ENCODE measurements around the gene FMOD.

FMOD gene

DNA sequence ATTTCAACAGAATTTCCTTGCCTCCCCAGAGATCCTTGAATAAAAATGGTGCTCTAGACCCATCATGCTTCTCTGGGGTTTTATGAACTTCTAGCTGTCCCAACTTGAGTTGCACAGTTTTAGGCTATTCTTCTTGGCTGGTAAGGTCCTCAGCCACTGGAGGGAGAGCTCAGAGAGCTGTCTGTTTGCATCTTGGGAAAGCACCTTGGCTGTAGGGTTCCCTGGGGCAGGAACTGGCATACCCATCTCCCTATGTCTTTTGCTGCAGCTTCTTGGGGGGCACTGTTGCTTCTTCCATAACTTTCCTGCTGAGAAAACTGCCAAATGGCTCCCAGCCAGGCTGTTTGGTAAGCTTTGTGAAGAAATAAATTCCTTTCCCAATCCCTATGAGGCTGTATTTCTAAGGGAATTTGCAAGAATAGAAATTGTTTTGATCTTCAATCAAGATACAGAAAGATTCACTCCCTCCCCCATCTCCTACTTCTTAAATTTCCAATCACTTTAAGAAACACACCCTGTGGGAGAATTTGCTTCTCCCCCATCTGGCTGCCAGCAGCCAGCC lies 8.2 kb upstream of the FMOD start:
- H3K4me3 ChIP-seq (ENCODE audit: low read depth, low read length): no peak overlapping the region
- H3K4me1 ChIP-seq (ENCODE audit: control insufficient read depth, insufficient read depth, low read length): no peaks in the 10 kb centered on the region
- ChIA-PET CTCF (interaction anchor here (1.0 to 1.6 kb wide), 3 partner anchors 18 to 129 kb away, joined by 3 to 4 read pairs (median 3); no protein-coding TSS in a partner anchor), POLR2A (no interaction called here)
- no peaks in the 10 kb centered on the region for H3K9me3 ChIP-seq (ENCODE audit: control insufficient read depth, insufficient read depth, low read depth, low read length)
- no peaks in the 10 kb centered on the region for H3K36me3 ChIP-seq (ENCODE audit: control insufficient read depth in 2 of 2, insufficient read depth in 1 of 2, low read length in 2 of 2)
- H3K27ac ChIP-seq (ENCODE audit: extremely low read depth, low read depth, low read length): no peak overlapping the region
- no peak for TF ChIP-seq PRDM10 (tag by site-specific recombination; IDR thresholded peaks at IDR 0.05)
- TF ChIP-seq ZNF157 (tag by site-specific recombination; IDR thresholded peaks at IDR 0.05): no peak

GRCh38 chr1:203354246-203354645 lies 3.3 kb upstream of the FMOD start:
- TF ChIP-seq HIC1 (tag by site-specific recombination; IDR thresholded peaks at IDR 0.05): no peak
- Histone ChIP-seq H3K4me3 (ENCODE audit: low read depth, low read length) (no peak overlapping the region), H3K9me3 (ENCODE audit: control insufficient read depth, insufficient read depth, low read depth, low read length) (no peaks in the 10 kb centered on the region), H3K4me1 (ENCODE audit: control insufficient read depth, insufficient read depth, low read length) (no peaks in the 10 kb centered on the region), H3K27ac (ENCODE audit: extremely low read depth, low read depth, low read length) (no peak overlapping the region), H3K36me3 (ENCODE audit: control insufficient read depth in 2 of 2, insufficient read depth in 1 of 2, low read length in 2 of 2) (no peaks in the 10 kb centered on the region)
- POLR2A ChIA-PET: no interaction called here
- CTCF ChIA-PET: interaction anchor here (1.5 to 4.4 kb wide), 3 partner anchors 13 to 134 kb away, joined by 4 to 40 read pairs (median 6); no protein-coding TSS in a partner anchor

GRCh38 chr1:203353486-203353885 lies 2.6 kb upstream of the FMOD start:
- ChIA-PET POLR2A (no interaction called here), CTCF (interaction anchor here (0.7 to 4.4 kb wide), 3 partner anchors 13 to 341 kb away, joined by 5 to 40 read pairs (median 5); no protein-coding TSS in a partner anchor)
- no peak overlapping the region for H3K4me3 ChIP-seq (ENCODE audit: low read depth, low read length)
- no peaks in the 10 kb centered on the region for H3K9me3 ChIP-seq (ENCODE audit: control insufficient read depth, insufficient read depth, low read depth, low read length)
- no peaks in the 10 kb centered on the region for H3K36me3 ChIP-seq (ENCODE audit: control insufficient read depth in 2 of 2, insufficient read depth in 1 of 2, low read length in 2 of 2)
- no peaks in the 10 kb centered on the region for H3K4me1 ChIP-seq (ENCODE audit: control insufficient read depth, insufficient read depth, low read length)
- H3K27ac ChIP-seq (ENCODE audit: extremely low read depth, low read depth, low read length): no peak overlapping the region
- TF ChIP-seq TRIM28 (IDR thresholded peaks at IDR 0.05; ENCODE audit: borderline replicate concordance, low read length) (no peak), ZNF174 (tag by site-specific recombination; IDR thresholded peaks at IDR 0.05) (no peak), ZNF843 (tag by site-specific recombination; IDR thresholded peaks at IDR 0.05) (no peak), ZNF202 (tag by site-specific recombination; IDR thresholded peaks at IDR 0.05; ENCODE audit: borderline replicate concordance) (no peak), ZNF214 (tag by site-specific recombination; IDR thresholded peaks at IDR 0.05; ENCODE audit: borderline replicate concordance) (no peak), BCL11A (tag by site-specific recombination; IDR thresholded peaks at IDR 0.05; ENCODE audit: low read depth) (no peak), ZSCAN18 (tag by site-specific recombination; IDR thresholded peaks at IDR 0.05) (no peak), IKZF3 (tag by site-specific recombination; IDR thresholded peaks at IDR 0.05) (no peak)
- TF ChIP-seq, protein P1, sequence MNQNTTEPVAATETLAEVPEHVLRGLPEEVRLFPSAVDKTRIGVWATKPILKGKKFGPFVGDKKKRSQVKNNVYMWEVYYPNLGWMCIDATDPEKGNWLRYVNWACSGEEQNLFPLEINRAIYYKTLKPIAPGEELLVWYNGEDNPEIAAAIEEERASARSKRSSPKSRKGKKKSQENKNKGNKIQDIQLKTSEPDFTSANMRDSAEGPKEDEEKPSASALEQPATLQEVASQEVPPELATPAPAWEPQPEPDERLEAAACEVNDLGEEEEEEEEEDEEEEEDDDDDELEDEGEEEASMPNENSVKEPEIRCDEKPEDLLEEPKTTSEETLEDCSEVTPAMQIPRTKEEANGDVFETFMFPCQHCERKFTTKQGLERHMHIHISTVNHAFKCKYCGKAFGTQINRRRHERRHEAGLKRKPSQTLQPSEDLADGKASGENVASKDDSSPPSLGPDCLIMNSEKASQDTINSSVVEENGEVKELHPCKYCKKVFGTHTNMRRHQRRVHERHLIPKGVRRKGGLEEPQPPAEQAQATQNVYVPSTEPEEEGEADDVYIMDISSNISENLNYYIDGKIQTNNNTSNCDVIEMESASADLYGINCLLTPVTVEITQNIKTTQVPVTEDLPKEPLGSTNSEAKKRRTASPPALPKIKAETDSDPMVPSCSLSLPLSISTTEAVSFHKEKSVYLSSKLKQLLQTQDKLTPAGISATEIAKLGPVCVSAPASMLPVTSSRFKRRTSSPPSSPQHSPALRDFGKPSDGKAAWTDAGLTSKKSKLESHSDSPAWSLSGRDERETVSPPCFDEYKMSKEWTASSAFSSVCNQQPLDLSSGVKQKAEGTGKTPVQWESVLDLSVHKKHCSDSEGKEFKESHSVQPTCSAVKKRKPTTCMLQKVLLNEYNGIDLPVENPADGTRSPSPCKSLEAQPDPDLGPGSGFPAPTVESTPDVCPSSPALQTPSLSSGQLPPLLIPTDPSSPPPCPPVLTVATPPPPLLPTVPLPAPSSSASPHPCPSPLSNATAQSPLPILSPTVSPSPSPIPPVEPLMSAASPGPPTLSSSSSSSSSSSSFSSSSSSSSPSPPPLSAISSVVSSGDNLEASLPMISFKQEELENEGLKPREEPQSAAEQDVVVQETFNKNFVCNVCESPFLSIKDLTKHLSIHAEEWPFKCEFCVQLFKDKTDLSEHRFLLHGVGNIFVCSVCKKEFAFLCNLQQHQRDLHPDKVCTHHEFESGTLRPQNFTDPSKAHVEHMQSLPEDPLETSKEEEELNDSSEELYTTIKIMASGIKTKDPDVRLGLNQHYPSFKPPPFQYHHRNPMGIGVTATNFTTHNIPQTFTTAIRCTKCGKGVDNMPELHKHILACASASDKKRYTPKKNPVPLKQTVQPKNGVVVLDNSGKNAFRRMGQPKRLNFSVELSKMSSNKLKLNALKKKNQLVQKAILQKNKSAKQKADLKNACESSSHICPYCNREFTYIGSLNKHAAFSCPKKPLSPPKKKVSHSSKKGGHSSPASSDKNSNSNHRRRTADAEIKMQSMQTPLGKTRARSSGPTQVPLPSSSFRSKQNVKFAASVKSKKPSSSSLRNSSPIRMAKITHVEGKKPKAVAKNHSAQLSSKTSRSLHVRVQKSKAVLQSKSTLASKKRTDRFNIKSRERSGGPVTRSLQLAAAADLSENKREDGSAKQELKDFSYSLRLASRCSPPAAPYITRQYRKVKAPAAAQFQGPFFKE (tag by site-specific recombination; IDR thresholded peaks at IDR 0.05; ENCODE audit: borderline replicate concordance): no peak
- TF ChIP-seq, protein P2, sequence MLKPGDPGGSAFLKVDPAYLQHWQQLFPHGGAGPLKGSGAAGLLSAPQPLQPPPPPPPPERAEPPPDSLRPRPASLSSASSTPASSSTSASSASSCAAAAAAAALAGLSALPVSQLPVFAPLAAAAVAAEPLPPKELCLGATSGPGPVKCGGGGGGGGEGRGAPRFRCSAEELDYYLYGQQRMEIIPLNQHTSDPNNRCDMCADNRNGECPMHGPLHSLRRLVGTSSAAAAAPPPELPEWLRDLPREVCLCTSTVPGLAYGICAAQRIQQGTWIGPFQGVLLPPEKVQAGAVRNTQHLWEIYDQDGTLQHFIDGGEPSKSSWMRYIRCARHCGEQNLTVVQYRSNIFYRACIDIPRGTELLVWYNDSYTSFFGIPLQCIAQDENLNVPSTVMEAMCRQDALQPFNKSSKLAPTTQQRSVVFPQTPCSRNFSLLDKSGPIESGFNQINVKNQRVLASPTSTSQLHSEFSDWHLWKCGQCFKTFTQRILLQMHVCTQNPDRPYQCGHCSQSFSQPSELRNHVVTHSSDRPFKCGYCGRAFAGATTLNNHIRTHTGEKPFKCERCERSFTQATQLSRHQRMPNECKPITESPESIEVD (tag by site-specific recombination; IDR thresholded peaks at IDR 0.05): no peak
